Mesendoderm (in vitro differentiated cells): Measurements from ENCODE around the gene ENAM.

Experiments used
- DNase-seq: peaks from one replicate; pipeline ENCODE4 v3.0.0; 2013
- H2AK5ac ChIP-seq: 2 replicates; pipeline ENCODE4 v1.6.1; 2013; ENCODE audit warnings: low read length, inconsistent platforms
- H2BK120ac ChIP-seq: 2 replicates; pipeline ENCODE4 v1.6.1; 2013; ENCODE audit warnings: low read depth, mild to moderate bottlenecking, low read length, moderate library complexity, mixed read lengths
- H2BK15ac ChIP-seq: replicated peaks from 2 replicates; pipeline ENCODE4 v1.6.1; 2013; ENCODE audit warnings: low read depth, mild to moderate bottlenecking, moderate library complexity
- H2BK5ac ChIP-seq: 2 replicates; pipeline ENCODE4 v1.6.1; 2013; ENCODE audit warnings: low read length, inconsistent platforms
- H3K18ac ChIP-seq: 2 replicates; pipeline ENCODE4 v1.6.1; 2013; ENCODE audit warnings: mild to moderate bottlenecking, low read length, mixed read lengths
- H3K23ac ChIP-seq: one replicate; pipeline ENCODE4 v1.6.1; 2013; ENCODE audit warnings: low read length
- H3K27ac ChIP-seq: 2 replicates; pipeline ENCODE4 v1.5.1; 2013; ENCODE audit warnings: low read depth, mild to moderate bottlenecking, inconsistent platforms, low read length, moderate library complexity
- H3K27me3 ChIP-seq: 2 replicates; pipeline ENCODE4 v1.6.1; 2013; ENCODE audit warnings: low read length, control low read depth, mild to moderate bottlenecking, inconsistent platforms; ENCODE audit not compliant: insufficient read depth, poor library complexity
- H3K36me3 ChIP-seq: 2 replicates; pipeline ENCODE4 v1.6.1; 2013; ENCODE audit warnings: low read length, inconsistent platforms; ENCODE audit not compliant: control insufficient read depth, insufficient read depth
- H3K4ac ChIP-seq: one replicate; pipeline ENCODE4 v1.6.1; 2013; ENCODE audit warnings: low read depth, mild to moderate bottlenecking, low read length, moderate library complexity
- H3K4me1 ChIP-seq: 2 replicates; pipeline ENCODE4 v1.6.1; 2013; ENCODE audit warnings: low read depth, low read length, inconsistent platforms; ENCODE audit not compliant: control insufficient read depth
- H3K4me2 ChIP-seq: 2 replicates; pipeline ENCODE4 v1.6.1; 2013; ENCODE audit warnings: low read length
- H3K4me3 ChIP-seq: 2 replicates; pipeline ENCODE4 v1.5.1; 2013; ENCODE audit warnings: mild to moderate bottlenecking, low read length
- H3K56ac ChIP-seq: one replicate; pipeline ENCODE4 v1.6.1; 2013; ENCODE audit warnings: low read length
- H3K79me1 ChIP-seq: 2 replicates; pipeline ENCODE4 v1.6.1; 2013; ENCODE audit warnings: low read length, inconsistent platforms
- H3K79me2 ChIP-seq: 2 replicates; pipeline ENCODE4 v1.6.1; 2013; ENCODE audit warnings: mild to moderate bottlenecking, low read length; ENCODE audit not compliant: control insufficient read depth, insufficient read depth
- H3K9ac ChIP-seq: 2 replicates; pipeline ENCODE4 v1.6.1; 2013; ENCODE audit warnings: low read length, inconsistent platforms
- H4K5ac ChIP-seq: one replicate; pipeline ENCODE4 v1.6.1; 2013; ENCODE audit warnings: low read length
- H4K8ac ChIP-seq: one replicate; pipeline ENCODE4 v1.6.1; 2013; ENCODE audit warnings: low read depth, mild to moderate bottlenecking, control low read depth, low read length, moderate library complexity
- WGBS: extraction: QIAGEN DNeasy Blood & Tissue Kit; methylation state at CpG from one replicate; pipeline ENCODE4 v1.1.7; 2013; ENCODE audit warnings: low lambda C conversion rate, missing lambda C conversion rate; ENCODE audit not compliant: insufficient coverage; ENCODE audit errors: extremely low coverage; 5-methylcytosine and 5-hydroxymethylcytosine counted together

ENAM gene

GRCh38 chr4:70591955-70592582 lies 36.5 kb upstream of the ENAM start, which contains the start of gene AMBN:
Gene AMBN, plus strand, starts transcription at chr4:70592256. Its CDS starts 103 bp downstream, at chr4:70592359.
- Histone ChIP-seq H3K36me3 (no peaks in the 10 kb centered on the region), H3K18ac (no peak within 1 kb of the TSS), H3K27ac (no peak within 1 kb of the TSS), H3K4me3 (no peak within 1 kb of the TSS), H4K5ac (no peak within 1 kb of the TSS), H3K56ac (no peak within 1 kb of the TSS), H3K9ac (no peak within 1 kb of the TSS), H3K23ac (no peak within 1 kb of the TSS), H2BK5ac (no peak within 1 kb of the TSS), H2AK5ac (no peak within 1 kb of the TSS), H3K4me2 (no peak within 1 kb of the TSS), H3K27me3 (no peaks in the 10 kb centered on the region), H2BK15ac (no peak within 1 kb of the TSS), H3K4me1 (no peaks in the 10 kb centered on the region), H3K79me1 (no peaks in the 10 kb centered on the region), H3K4ac (no peak within 1 kb of the TSS), H3K79me2 (no peaks in the 10 kb centered on the region), H2BK120ac (no peak within 1 kb of the TSS), H4K8ac (no peak within 1 kb of the TSS)
- no peak for DNase-seq
- no CpG with 5 or more reads among the region's 5 CpGs for WGBS

DNA sequence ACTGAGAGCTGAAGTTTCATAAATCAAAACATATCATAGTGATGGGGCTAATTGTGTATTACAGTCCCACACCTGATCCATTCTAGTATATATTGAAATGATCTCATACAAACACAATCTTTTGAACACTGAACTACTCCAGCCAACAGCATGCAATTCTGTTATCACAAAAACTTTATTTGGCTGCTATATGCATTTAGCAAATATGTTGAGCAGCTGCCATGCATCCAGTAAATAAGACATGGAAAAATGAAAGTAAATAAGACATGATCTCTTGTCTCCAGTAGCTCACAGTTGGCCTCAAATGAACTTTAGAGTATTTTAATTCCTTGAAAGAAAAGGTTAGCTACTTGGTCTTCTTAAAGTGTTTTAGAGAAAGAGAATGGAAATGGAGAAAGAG lies 34.3 kb upstream of the ENAM start:
- Histone ChIP-seq H2AK5ac (no peak overlapping the region), H3K18ac (no peak overlapping the region), H3K36me3 (no peaks in the 10 kb centered on the region), H3K27me3 (no peaks in the 10 kb centered on the region), H4K5ac (no peak overlapping the region), H3K23ac (no peak overlapping the region), H3K56ac (no peak overlapping the region), H3K27ac (no peak overlapping the region), H3K79me1 (no peaks in the 10 kb centered on the region), H2BK15ac (no peak overlapping the region), H3K9ac (no peak overlapping the region), H4K8ac (no peak overlapping the region), H2BK5ac (no peak overlapping the region), H3K4ac (no peak overlapping the region), H3K4me1 (no peaks in the 10 kb centered on the region), H3K4me2 (no peak overlapping the region), H2BK120ac (no peak overlapping the region), H3K4me3 (no peak overlapping the region), H3K79me2 (no peaks in the 10 kb centered on the region)
- DNase-seq: no peak

- DNase-seq: no peak
- Histone ChIP-seq H2AK5ac (no peak overlapping the region), H3K27ac (no peak overlapping the region), H3K23ac (no peak overlapping the region), H3K79me2 (no peaks in the 10 kb centered on the region), H2BK120ac (no peak overlapping the region), H2BK15ac (no peak overlapping the region), H3K4ac (no peak overlapping the region), H3K4me1 (no peaks in the 10 kb centered on the region), H3K36me3 (no peaks in the 10 kb centered on the region), H3K27me3 (no peaks in the 10 kb centered on the region), H4K5ac (no peak overlapping the region), H3K56ac (no peak overlapping the region), H2BK5ac (no peak overlapping the region), H3K79me1 (no peaks in the 10 kb centered on the region), H3K9ac (no peak overlapping the region), H3K4me3 (no peak overlapping the region), H3K18ac (no peak overlapping the region), H4K8ac (no peak overlapping the region), H3K4me2 (no peak overlapping the region)
- WGBS: no CpG with 5 or more reads among the region's 3 CpGs
Observed at GRCh38 chr4:70600305-70600704, 28.2 kb upstream of the ENAM start.

GRCh38 chr4:70600977-70601376 lies 27.6 kb upstream of the ENAM start:
- no peak overlapping the region for H3K4me3 ChIP-seq
- no peak overlapping the region for H4K8ac ChIP-seq
- no peak overlapping the region for H3K56ac ChIP-seq
- H3K9ac ChIP-seq: no peak overlapping the region
- H3K23ac ChIP-seq: no peak overlapping the region
- H3K4me2 ChIP-seq: no peak overlapping the region
- H3K27me3 ChIP-seq: no peaks in the 10 kb centered on the region
- H3K79me1 ChIP-seq: no peaks in the 10 kb centered on the region
- no peak overlapping the region for H2BK5ac ChIP-seq
- no peak for DNase-seq
- H2BK15ac ChIP-seq: no peak overlapping the region
- WGBS: no CpG with 5 or more reads among the region's 5 CpGs
- H3K4ac ChIP-seq: no peak overlapping the region
- H3K4me1 ChIP-seq: no peaks in the 10 kb centered on the region
- no peak overlapping the region for H3K18ac ChIP-seq
- no peaks in the 10 kb centered on the region for H3K79me2 ChIP-seq
- H4K5ac ChIP-seq: no peak overlapping the region
- no peak overlapping the region for H2AK5ac ChIP-seq
- H3K36me3 ChIP-seq: no peaks in the 10 kb centered on the region
- H2BK120ac ChIP-seq: no peak overlapping the region
- H3K27ac ChIP-seq: no peak overlapping the region

- H3K4me2 ChIP-seq: no peak overlapping the region
- H3K79me2 ChIP-seq: no peaks in the 10 kb centered on the region
- no peak overlapping the region for H2BK5ac ChIP-seq
- WGBS: no CpG with 5 or more reads among the region's 5 CpGs
- no peak overlapping the region for H3K27ac ChIP-seq
- no peak overlapping the region for H3K4ac ChIP-seq
- H3K27me3 ChIP-seq: no peaks in the 10 kb centered on the region
- no peak overlapping the region for H3K23ac ChIP-seq
- H3K18ac ChIP-seq: no peak overlapping the region
- no peak overlapping the region for H3K4me3 ChIP-seq
- H3K79me1 ChIP-seq: no peaks in the 10 kb centered on the region
- no peak overlapping the region for H2AK5ac ChIP-seq
- no peaks in the 10 kb centered on the region for H3K36me3 ChIP-seq
- DNase-seq: peak; percentile 90
- H3K9ac ChIP-seq: no peak overlapping the region
- H4K5ac ChIP-seq: no peak overlapping the region
- no peak overlapping the region for H2BK120ac ChIP-seq
- no peak overlapping the region for H4K8ac ChIP-seq
- H2BK15ac ChIP-seq: no peak overlapping the region
- no peaks in the 10 kb centered on the region for H3K4me1 ChIP-seq
- H3K56ac ChIP-seq: no peak overlapping the region
Observed at GRCh38 chr4:70601422-70602039, 27.0 kb upstream of the ENAM start.

- Histone ChIP-seq H3K4ac (no peak overlapping the region), H2AK5ac (no peak overlapping the region), H2BK120ac (no peak overlapping the region), H3K79me1 (no peaks in the 10 kb centered on the region), H3K36me3 (no peaks in the 10 kb centered on the region), H4K5ac (no peak overlapping the region), H3K23ac (no peak overlapping the region), H2BK5ac (no peak overlapping the region), H3K4me1 (no peaks in the 10 kb centered on the region), H3K56ac (no peak overlapping the region), H3K4me3 (no peak overlapping the region), H3K4me2 (no peak overlapping the region), H3K27ac (no peak overlapping the region), H3K79me2 (no peaks in the 10 kb centered on the region), H4K8ac (no peak overlapping the region), H3K9ac (no peak overlapping the region), H3K18ac (no peak overlapping the region), H3K27me3 (no peaks in the 10 kb centered on the region), H2BK15ac (no peak overlapping the region)
- no CpG with 5 or more reads among the region's 3 CpGs for WGBS
- DNase-seq: no peak
Observed at GRCh38 chr4:70603856-70604255, 24.7 kb upstream of the ENAM start.
